WERI-Rb-1 (cell line): ENCODE measurements around the gene CD6.

Source experiments
- DNase-seq: peaks from one replicate; pipeline ENCODE4 v3.0.0-alpha.2; 2020
- H3K27ac ChIP-seq: fragments of 250-450 bp; sonication (Bioruptor Pico); 2 replicates; pipeline ENCODE4 v1.5.1; 2020; ENCODE audit warnings: mild to moderate bottlenecking, moderate library complexity
- H3K27me3 ChIP-seq: fragments of 250-450 bp; sonication (Bioruptor Pico); 2 replicates; pipeline ENCODE4 v1.5.1; 2021; ENCODE audit warnings: mild to moderate bottlenecking, low read depth, moderate library complexity; ENCODE audit not compliant: insufficient read depth, severe bottlenecking
- H3K36me3 ChIP-seq: fragments of 250-450 bp; sonication (Bioruptor Pico); 2 replicates; pipeline ENCODE4 v1.5.1; 2020; ENCODE audit warnings: mild to moderate bottlenecking, moderate library complexity
- H3K4me3 ChIP-seq: 2 replicates; pipeline ENCODE4 v1.5.1; 2011; ENCODE audit warnings: low read depth, mild to moderate bottlenecking, control low read depth, low read length
- H3K9me3 ChIP-seq: fragments of 250-450 bp; sonication (Bioruptor Pico); 2 replicates; pipeline ENCODE4 v1.5.1; 2021; ENCODE audit warnings: mild to moderate bottlenecking, moderate library complexity; ENCODE audit not compliant: severe bottlenecking
- CTCF ChIP-seq: IDR thresholded peaks from 2 replicates; pipeline ENCODE4 v1.5.1; 2011; ENCODE audit warnings: low read depth, mild to moderate bottlenecking, control low read depth, inconsistent platforms, low read length

Gene CD6

GRCh38 chr11:60937144-60937527, 34.3 kb upstream of the CD6 start:
- Histone ChIP-seq H3K27ac (no peak overlapping the region), H3K9me3 (no peaks in the 10 kb centered on the region), H3K27me3 (no peaks in the 10 kb centered on the region), H3K4me3 (no peak overlapping the region), H3K36me3 (peaks cover 37% of the 10 kb centered on the region)
- DNase-seq = no peak
- no peak for TF ChIP-seq CTCF

- no peak for TF ChIP-seq CTCF
- no peak overlapping the region for H3K4me3 ChIP-seq
- H3K27me3 ChIP-seq = no peaks in the 10 kb centered on the region
- no peaks in the 10 kb centered on the region for H3K9me3 ChIP-seq
- no peak for DNase-seq
- no peak overlapping the region for H3K27ac ChIP-seq
- peaks cover 30% of the 10 kb centered on the region for H3K36me3 ChIP-seq
Observed at GRCh38 chr11:60937811-60938210, 33.7 kb upstream of the CD6 start.

GRCh38 chr11:60938500-60938899, 33.0 kb upstream of the CD6 start:
- H3K27me3 ChIP-seq = no peaks in the 10 kb centered on the region
- H3K27ac ChIP-seq = no peak overlapping the region
- H3K9me3 ChIP-seq = no peaks in the 10 kb centered on the region
- H3K4me3 ChIP-seq = no peak overlapping the region
- DNase-seq = no peak
- TF ChIP-seq CTCF = no peak
- H3K36me3 ChIP-seq = peaks cover 26% of the 10 kb centered on the region

- peaks cover 18% of the 10 kb centered on the region for H3K36me3 ChIP-seq
- DNase-seq = no peak
Observed at GRCh38 chr11:60939301-60939700, 32.2 kb upstream of the CD6 start.

GRCh38 chr11:60939855-60940254, 31.6 kb upstream of the CD6 start:
- Histone ChIP-seq H3K27ac (no peak overlapping the region), H3K9me3 (no peaks in the 10 kb centered on the region), H3K27me3 (no peaks in the 10 kb centered on the region), H3K36me3 (peaks cover 12% of the 10 kb centered on the region), H3K4me3 (no peak overlapping the region)
- no peak for TF ChIP-seq CTCF
- no peak for DNase-seq

More at GRCh38 chr11:60939301-60939700, 32.2 kb upstream of the CD6 start:
- H3K9me3 ChIP-seq = no peaks in the 10 kb centered on the region
- no peak overlapping the region for H3K27ac ChIP-seq
- H3K27me3 ChIP-seq = no peaks in the 10 kb centered on the region
- H3K4me3 ChIP-seq = no peak overlapping the region
- no peak for TF ChIP-seq CTCF

GRCh38 chr11:60941371-60942119, 29.9 kb upstream of the CD6 start:
- H3K4me3 ChIP-seq = no peak overlapping the region
- H3K36me3 ChIP-seq = no peaks in the 10 kb centered on the region; the same call in 1 of the 2 replicates
- DNase-seq = no peak
- no peak for TF ChIP-seq CTCF
- no peaks in the 10 kb centered on the region for H3K27me3 ChIP-seq
- H3K9me3 ChIP-seq = no peaks in the 10 kb centered on the region
- no peak overlapping the region for H3K27ac ChIP-seq
